ENCODE data around the gene REPIN1. TPM values are rescaled to one million over a fixed set of nuclear protein-coding genes. Genes with fewer than 3 reads are reported as not detected.

Gene REPIN1
- total RNA-seq, 1 experiment from 2014 or later: 124 TPM

DNA sequence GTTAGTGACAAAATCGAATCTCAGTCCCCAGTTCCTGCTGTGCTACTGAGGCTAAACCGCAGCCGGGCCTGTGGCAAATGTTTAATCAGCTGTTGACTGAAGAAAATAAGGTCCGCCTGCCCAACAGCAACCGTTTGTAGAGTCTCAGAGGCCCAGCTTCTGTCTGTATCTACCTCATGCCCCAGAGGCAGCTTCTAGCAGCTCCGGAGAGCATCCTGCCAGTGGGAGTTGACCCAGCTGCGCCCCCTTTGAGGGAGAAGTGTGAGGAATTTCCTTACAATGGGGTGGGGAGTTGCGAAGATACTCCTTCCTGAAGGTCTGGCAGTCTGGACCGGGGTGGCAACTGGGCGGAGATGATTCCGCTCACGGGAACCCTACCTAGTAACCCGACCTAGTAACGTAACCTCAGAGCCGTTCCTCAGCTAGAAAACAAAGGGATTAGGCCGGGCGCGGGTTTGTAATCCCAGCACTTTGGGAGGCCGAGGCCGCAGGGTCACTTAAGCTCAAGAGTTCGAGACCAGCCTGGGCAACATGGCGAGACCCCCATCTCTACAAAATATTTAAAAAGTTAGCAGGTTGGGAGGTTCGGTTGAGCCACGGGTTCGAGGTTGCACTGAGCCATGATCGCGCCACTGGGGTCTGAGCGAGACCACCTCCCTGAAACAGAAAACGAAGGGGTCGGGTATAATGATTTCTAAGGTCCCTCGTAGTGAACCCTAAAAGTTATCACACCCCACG is 9.7 kb downstream of the REPIN1 start:
- ATAC-seq (peak; percentile 41), DNase-seq (peak; percentile 54)
- no peaks in the 10 kb centered on the region for H3K36me3 ChIP-seq (ENCODE audit: low read depth, low read length)
- no peaks in the 10 kb centered on the region for H3K9me3 ChIP-seq (ENCODE audit: low read length)
- H3F3A ChIP-seq (ENCODE audit: low read length, unreplicated experiment): peaks cover 5% of the 10 kb centered on the region
- H3K27me3 ChIP-seq (ENCODE audit: low read length): no peaks in the 10 kb centered on the region
- H3K27ac ChIP-seq (ENCODE audit: low read length): peak overlapping the region; percentile 49
- peaks cover 18% of the 10 kb centered on the region for H3K4me1 ChIP-seq (ENCODE audit: insufficient read depth, low read length)
- peak overlapping the region; percentile 87 for H3K9ac ChIP-seq (ENCODE audit: low read length)
- ChIA-PET CTCF (no interaction called here), POLR2A (ENCODE audit: unreplicated experiment) (no interaction called here)
- no peaks in the 10 kb centered on the region for H4K20me1 ChIP-seq (ENCODE audit: low read length)
- H3K79me2 ChIP-seq (ENCODE audit: low read length): 0 out of 2 replicates have a peak, but pooled peaks cover 6% of the 10 kb centered on the region
- H3K9me2 ChIP-seq (replicated peaks; ENCODE audit: low read length): no peaks in the 10 kb centered on the region
- H3K4me2 ChIP-seq (ENCODE audit: low read length): peak overlapping the region; percentile 91
- no peak for TF ChIP-seq EZH2phosphoT487 (IDR thresholded peaks at IDR 0.05; ENCODE audit: borderline replicate concordance, low read length)
- TF ChIP-seq, protein P1, sequence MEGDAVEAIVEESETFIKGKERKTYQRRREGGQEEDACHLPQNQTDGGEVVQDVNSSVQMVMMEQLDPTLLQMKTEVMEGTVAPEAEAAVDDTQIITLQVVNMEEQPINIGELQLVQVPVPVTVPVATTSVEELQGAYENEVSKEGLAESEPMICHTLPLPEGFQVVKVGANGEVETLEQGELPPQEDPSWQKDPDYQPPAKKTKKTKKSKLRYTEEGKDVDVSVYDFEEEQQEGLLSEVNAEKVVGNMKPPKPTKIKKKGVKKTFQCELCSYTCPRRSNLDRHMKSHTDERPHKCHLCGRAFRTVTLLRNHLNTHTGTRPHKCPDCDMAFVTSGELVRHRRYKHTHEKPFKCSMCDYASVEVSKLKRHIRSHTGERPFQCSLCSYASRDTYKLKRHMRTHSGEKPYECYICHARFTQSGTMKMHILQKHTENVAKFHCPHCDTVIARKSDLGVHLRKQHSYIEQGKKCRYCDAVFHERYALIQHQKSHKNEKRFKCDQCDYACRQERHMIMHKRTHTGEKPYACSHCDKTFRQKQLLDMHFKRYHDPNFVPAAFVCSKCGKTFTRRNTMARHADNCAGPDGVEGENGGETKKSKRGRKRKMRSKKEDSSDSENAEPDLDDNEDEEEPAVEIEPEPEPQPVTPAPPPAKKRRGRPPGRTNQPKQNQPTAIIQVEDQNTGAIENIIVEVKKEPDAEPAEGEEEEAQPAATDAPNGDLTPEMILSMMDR (conservative IDR thresholded peaks at IDR 0.05; ENCODE audit: low read depth, low read length): peak; percentile 30; the same call in 1 of the 2 replicates
- TF ChIP-seq EZH2 (IDR thresholded peaks at IDR 0.05; ENCODE audit: low read length, unreplicated experiment): no peak
- BruUV-seq (replicated peaks): TSS peak; percentile 94
- intact Hi-C loops (cut with micrococcal nuclease): loop anchor here (1.0 to 5.0 kb wide), 3 partner anchors 9 to 56 kb away; partner anchors contain the start of genes ACTR3C and LRRC61
- H2AFZ ChIP-seq (ENCODE audit: low read length): peak overlapping the region; percentile 81
- H3K4me3 ChIP-seq (ENCODE audit: low read length): peak overlapping the region; percentile 89

DNA sequence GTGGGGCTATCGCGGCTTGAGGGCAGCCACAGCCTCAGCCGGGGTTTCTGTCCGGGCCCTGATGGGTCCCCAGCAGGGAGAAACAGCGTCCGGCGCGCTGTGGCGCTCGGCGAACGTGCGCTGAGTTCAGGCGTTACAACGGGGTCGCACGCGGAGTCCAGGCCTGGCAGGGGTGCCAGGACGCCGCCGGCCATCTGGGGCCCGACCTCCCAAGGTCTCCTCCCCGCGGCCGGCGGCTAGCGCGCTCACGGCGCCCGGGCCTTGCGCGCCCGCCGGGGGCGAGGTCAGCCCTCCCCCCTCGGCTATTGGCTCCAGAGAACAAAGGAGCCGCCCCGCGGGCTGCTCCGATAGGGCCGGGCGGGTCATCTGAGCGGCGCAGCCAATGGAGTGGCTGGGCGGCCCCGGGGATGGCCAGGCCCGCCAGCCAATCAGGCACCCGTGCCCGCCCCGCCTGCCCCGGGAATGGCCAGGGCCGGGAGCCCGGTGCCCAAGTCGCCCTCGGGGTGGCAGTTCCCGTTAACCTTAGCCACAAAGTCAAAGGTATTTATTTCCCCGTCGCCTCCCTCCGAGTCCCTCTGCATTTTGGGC is 10.3 kb downstream of the REPIN1 start, which contains the start of gene ZNF775:
Gene ZNF775, plus strand, starts transcription at position 478 of the 588 bp plus-strand sequence. CDS start 9,141 bp downstream, outside the sequence.
- Histone ChIP-seq H3K9me2 (replicated peaks; ENCODE audit: low read length) (no peaks in the 10 kb centered on the region), H3K9me3 (ENCODE audit: low read length) (no peaks in the 10 kb centered on the region), H3K4me3 (ENCODE audit: low read length) (peak within 1 kb of the TSS; percentile 89), H3K27me3 (ENCODE audit: low read length) (no peaks in the 10 kb centered on the region), H3K27ac (ENCODE audit: low read length) (peak within 1 kb of the TSS; percentile 49), H3F3A (ENCODE audit: low read length, unreplicated experiment) (peaks cover 5% of the 10 kb centered on the region), H3K9ac (ENCODE audit: low read length) (peak within 1 kb of the TSS; percentile 87), H4K20me1 (ENCODE audit: low read length) (no peaks in the 10 kb centered on the region), H3K36me3 (ENCODE audit: low read depth, low read length) (no peaks in the 10 kb centered on the region), H2AFZ (ENCODE audit: low read length) (peak within 1 kb of the TSS; percentile 81), H3K4me2 (ENCODE audit: low read length) (peak within 1 kb of the TSS; percentile 91), H3K79me2 (ENCODE audit: low read length) (no peaks in the 10 kb centered on the region), H3K4me1 (ENCODE audit: insufficient read depth, low read length) (peaks cover 18% of the 10 kb centered on the region)
- TF ChIP-seq EZH2phosphoT487 (IDR thresholded peaks at IDR 0.05; ENCODE audit: borderline replicate concordance, low read length): no peak
- no peak for TF ChIP-seq EZH2 (IDR thresholded peaks at IDR 0.05; ENCODE audit: low read length, unreplicated experiment)
- TF ChIP-seq, protein P1 (conservative IDR thresholded peaks at IDR 0.05; ENCODE audit: low read depth, low read length): no peak
- intact Hi-C loops (cut with micrococcal nuclease): loop anchor here (1.0 to 5.0 kb wide), 6 partner anchors 10 to 57 kb away; partner anchors contain the start of genes ACTR3C and LRRC61
- ATAC-seq (peak; percentile 94), DNase-seq (peak; percentile 94)
- CTCF ChIA-PET: no interaction called here
- BruUV-seq (replicated peaks): no TSS peak
- POLR2A ChIA-PET (ENCODE audit: unreplicated experiment): no interaction called here
